ENCODE results near the gene ZCCHC7.

Gene ZCCHC7

DNA sequence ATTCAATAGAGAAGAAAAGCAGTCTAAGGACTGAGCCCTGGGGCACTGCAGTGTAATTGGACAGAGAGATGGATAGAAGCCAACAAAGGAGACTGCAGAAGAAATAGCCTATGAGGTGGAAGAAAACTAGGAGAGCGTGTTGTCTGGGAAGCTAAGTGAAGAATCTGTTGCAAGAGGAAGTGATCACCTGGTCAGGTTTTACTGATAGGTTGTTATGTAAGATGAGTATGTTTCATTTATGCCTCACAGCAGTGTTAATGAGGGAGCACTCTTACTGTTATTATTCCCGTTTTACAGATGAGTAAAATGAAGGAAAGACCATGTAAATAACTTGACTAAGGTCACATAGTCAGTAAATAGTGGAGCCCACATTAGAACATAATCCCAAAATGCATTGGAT is 222.1 kb downstream of the ZCCHC7 start:
- no peak for DNase-seq

DNA sequence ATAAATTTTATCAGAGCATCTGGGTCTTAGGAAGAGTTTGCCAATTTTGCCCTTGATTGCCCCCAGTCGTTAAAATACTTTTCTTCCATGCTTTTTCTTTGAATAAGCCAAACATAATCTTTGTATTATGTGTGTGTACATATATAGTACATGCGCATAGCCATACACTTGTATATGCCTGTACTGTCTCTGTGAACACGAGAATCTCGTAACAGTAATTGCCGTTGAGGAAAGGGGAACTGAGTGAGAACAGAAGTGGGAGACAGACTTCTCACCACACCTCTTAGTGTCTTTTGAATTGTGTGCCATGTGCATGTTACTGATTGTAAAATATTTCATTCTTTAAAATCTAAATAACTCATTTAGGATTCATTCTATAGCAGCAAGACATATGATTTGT is 222.5 kb downstream of the ZCCHC7 start:
- no peak for DNase-seq

DNA sequence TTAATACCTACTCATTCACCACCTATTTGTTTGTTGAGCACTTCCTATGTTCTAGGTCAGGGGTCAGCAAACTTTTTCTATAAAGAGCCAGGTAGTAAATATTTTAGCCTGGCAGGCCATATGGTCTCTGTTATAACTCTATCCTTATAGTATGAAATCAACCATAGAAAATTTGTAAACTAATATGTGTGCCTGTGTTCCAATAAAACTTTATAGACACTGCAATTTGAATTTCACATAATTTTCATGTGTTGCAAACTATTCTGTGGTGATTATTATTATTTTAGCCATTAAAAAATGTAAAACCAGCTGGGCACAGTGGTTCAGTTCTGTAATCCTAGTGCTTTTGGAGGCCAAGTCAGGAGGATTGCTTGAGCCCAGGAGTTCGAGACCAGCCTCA is 223.3 kb downstream of the ZCCHC7 start:
- no peak for DNase-seq

DNA sequence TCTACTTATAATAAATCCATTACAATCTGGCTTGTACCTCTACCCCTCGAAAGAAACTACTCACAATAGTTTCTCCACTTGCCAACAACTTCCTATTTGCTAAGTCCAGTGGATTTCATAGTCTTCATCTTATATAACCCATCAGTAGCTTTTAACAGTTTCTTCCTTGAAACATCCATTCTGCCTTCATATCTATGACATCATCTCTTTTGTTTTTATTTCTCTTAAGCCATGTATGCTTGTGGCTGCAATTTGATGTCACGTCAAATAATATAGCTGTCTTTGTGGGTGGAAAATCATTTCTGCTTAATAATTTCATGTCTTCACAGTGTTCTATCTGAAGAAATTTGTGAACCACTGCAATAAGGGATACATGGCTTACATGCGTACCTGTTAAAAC is 224.7 kb downstream of the ZCCHC7 start:
- DNase-seq, result no peak

DNA sequence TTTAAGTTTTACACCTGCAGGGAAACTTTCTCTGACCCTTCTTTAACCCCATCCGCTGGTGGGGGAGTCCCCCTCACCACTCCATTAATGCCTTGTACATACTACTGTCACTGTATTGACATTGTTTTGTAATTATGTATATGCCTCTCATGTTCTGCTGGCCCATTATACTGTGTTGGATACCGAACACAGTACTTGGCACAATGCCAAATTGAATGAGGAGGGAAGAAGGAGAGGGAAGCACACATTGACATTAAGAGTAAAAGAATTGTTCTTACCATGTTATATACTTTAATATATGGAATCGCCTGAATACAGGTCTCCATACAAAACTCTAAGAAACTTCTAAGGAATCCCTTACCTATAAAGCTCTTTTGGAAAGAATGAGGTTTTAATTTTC is 228.5 kb downstream of the ZCCHC7 start:
- no peak for DNase-seq

DNA sequence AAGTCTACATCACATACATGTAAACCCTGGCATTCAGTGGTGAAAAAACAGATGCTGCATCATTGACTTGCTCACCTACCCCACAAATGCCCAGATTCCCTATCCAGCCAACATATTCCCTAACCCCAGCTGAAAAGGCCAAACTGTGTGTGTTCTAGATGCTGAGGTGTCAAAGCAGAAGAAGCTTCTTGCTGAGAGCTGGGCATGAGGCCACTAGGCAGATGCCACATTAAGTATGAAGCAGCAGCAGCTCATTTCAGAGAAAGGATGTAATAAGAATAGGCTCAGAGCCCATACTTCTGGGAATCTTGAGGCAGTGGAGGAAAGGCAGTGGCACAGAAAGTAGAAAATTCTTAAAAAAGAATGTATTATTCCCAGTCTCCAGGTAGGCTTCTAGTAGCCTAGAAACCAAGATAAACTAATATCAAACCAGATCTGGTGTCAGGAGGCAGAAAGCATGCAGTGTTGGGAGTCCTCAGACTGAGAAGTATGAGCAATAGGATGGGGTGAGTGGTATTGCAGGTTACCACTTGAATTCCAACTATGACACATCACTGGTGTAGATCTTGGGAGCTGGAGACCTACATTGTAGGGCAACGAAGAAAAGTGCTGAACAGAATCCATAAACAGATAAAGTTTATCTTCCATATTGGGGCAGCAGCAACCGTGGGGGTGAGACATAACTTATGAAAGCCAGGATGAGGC is 230.3 kb downstream of the ZCCHC7 start:
- DNase-seq, result no peak

DNA sequence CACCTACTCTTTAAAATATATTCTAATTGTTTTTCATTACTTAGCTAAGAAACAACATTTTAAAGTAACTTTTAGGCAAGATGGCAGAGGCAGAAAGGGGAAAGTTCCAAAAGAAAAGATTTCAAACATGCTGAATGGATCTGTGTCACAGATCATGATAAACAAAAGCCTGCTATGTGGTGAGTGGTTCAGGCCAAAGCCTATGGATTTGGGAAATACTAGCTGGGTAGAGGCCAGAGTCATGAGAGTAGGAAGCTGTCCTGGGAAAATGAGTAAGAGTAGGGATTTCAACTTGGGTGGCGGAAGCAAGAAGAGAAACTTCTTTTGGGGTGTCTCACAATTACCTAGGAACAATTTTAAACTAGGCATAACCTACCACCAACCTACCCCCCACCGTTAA is 233.4 kb downstream of the ZCCHC7 start:
- DNase-seq, result no peak

DNA sequence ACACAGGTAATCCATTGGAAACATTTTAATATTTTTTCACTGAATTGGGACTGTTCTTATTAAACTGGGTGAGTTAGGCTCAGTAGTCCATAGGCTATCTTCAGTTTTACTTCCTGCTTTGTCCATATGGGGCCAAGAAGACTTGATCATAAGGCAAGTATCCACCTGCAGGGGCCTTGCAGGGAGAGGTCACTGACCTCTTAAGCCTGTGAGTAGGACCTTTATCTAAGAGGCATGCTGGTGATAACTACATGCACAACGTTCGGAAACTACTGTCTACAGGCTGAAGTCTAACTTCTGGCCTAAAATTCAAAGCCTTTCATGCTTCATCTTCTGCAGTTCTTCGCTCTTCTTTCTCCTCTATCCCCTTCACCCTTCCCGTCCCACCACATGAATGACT is 242.1 kb downstream of the ZCCHC7 start:
- no peak for DNase-seq

DNA sequence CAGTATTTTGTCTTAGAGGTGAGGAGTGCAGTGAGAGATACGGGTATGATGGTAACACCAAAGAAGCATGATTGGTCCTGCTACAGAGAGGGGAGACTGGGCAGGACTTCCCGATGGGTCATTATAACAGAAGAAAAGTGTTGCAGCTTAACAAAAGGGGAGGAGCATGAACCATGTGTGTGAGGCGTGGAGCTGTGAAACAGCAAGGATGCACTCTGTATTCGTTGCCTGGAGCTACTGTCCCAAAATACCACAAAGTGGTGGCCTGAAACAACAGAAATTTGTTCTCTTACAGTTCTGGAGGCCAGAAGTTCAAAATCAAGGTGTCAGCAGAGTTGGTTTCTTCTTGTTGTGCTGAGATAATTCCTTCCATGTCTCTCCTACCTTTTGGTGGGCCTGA is 242.8 kb downstream of the ZCCHC7 start:
- DNase-seq, result no peak

DNA sequence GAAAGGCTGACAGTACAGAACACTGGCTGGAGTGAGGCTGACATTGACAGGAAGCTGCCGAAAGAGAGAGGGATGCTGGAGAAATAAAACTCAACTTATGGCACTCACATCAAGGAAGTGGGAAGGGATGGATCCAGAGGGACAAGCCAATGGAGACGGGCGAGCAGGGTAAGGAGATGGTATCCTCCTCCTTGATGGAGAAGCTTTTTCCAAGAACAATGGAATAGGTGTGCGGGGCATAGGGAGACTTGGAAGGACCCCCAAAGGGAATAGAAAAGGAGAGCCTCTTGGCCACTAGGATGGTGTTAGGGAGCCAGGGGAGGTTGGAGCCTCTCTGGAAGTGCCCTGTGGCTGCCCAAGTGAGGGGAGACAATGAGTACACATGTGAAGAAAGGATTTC is 243.8 kb downstream of the ZCCHC7 start:
- DNase-seq, result no peak

DNA sequence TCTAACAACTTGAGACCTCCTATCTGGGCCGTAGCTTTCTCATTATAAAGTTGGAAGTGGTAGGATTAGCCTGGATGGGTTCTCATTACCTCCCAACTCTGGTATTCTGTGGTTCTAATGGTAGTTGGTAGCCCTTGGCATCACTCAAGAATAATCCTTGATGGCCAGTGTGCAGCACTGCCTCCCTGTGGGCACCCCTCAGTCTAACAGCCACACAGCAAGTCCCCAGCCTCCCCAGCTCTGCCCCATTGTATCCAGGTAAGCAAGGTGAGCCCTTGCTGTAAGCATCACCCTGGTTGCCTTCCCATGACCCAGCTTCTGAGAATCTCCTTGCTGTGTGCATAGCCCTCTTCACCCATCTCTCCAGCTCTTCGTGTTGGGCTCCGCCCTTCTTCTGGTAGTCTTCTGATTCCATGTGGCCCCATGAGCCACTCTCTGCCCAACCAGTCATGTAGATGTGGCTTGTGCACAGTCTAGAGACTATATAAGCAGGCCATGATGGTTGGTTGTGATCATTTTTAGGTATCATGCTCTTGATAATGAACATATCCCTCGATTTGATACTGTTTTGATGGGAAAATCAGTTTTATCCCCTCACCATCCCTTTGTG is 244.5 kb downstream of the ZCCHC7 start:
- peak; percentile 36 for DNase-seq

DNA sequence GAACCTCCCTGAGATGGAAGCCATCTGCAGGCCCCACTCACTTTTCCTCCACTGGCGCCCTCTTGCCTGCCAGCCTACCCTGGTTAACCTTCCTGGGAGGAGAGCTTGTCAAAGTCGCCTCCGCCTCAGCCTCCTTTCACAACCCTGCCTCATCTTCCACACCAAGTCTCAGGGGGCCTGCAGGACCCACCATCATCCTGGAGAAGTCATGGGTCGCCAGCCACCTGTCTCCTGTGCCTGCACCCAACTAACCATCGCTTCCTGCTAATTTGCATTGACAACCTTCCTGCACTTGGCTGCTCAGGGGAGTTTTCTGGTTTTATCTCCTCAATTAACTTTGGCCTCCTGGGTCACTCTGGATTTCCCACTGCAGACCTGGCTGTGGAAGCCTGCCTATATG is 249.3 kb downstream of the ZCCHC7 start:
- no peak for DNase-seq

DNA sequence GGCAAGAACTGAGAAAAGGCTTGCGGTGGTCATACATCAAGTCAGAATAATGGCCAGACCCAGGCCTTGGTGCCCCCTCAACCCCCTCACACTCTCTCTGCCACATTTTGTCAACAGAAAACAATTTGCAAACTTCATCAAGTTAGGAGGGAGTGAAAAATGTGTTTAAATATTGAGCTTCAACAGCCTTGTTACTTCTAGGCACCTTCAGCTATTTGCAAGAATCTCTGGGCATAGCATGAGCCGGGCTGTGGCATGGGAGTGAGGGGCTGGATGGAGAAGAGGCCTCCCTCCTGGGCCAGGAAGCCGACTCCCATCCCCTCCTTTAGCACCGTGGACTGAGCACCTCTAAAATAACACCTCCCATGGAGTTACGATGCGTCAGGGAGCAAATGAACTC is 249.9 kb downstream of the ZCCHC7 start:
- DNase-seq, result no peak

DNA sequence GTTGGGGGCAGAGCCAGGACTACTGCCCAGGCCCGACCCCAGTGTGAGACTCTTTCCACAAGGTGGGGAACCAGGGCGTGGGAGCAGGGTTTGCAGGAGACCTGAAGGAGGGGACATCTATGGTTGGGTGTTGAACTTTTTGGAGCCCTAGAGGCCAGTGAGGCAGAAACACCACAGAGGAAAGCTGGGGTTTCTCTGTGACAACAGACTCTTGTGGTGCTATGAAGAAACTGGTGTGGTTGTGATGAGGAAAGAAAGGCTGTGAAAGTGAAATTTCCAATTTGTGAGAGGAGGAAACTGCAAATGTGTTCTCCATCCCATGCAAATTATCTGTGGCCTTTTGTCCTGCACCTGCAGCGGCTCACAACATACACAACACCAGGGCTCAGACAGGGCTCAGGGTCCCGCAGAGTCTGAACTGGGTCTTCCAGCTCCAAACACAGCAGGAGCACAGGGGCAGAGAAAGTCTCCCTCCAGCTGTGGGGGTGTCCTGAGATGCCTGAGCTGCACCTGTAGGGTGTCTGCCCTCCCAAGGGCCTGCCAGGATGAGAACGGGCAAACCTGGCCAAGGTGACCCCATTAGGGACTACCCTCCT is 250.7 kb downstream of the ZCCHC7 start:
- no peak for DNase-seq

DNA sequence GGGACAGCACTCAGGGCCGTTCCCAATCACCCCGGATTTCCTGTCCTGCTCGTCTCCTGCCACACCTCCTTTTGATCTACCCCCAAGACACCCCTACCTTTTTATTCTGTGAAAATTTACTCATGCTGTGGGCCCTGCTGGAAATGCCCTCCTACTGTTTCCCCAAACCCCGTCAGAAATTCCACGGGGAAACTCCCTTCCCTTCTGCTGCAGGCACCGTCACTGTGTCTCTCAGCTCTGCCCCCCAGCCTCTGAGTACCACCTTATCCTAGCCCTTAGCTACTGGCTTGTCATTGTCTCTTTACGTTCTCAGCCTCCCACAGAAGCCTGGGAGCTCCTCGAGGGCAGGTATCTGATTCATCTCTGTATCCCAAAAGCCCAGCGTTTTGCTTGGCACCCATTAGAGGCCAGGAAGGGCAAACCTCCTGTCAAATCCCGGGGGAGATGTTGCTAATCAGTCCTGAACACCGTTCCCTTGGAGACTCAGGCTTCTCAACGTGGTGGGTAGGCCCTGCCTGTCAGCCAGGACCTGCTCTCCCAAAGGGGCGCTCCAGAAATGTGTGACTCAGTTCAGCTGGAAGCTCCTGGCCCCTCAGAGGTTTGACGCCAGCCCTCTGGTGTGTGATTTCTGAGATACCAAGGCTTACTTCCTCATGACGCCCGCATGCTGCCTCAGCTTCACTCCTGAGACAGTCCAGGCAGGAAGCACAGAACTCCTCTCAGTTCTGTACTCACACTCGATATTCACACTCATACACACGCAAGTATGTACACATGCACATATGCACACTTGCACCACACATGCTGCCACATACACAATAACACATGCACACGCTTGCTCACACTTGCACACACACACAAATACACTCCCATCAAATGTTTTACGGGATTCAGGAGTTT is 251.4 kb downstream of the ZCCHC7 start:
- DNase-seq, result no peak

DNA sequence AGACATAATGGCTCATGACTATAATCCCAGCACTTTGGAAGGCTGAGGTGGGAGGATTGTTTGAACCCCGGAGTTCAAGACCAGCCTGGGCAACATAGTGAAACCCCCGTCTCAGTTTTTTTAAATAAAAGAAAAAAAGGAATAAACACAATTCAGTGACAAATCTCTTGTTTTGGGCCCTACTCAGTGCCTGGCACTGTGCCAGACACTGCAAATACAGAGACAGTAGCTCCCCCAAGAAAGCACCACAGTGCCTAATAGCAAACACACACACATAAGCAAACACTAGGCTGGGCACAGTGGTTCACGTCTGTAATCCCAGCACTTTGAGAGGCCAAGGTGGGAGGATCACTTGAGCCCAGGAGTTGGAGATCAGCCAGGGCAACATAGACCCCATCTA is 252.5 kb downstream of the ZCCHC7 start:
- DNase-seq, result no peak

DNA sequence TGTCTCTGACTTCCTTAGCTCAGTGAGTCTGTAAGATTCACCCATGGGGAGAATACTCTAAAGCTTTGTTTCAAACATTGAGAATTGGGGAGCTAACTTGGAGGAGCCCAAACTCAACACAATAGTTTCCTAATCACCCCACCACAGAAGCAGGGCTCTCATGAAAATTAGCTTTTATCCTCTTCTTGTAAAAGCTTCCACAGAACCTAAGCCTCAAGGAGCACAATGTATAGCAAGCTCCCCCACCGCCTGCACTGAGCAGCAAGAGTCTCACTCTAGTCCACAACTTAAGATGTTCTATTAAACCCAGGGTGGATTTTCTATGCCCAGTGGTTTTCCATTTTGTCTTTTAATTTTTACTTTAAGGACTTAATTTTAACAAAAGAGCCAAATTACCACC is 253.2 kb downstream of the ZCCHC7 start:
- DNase-seq, result no peak

DNA sequence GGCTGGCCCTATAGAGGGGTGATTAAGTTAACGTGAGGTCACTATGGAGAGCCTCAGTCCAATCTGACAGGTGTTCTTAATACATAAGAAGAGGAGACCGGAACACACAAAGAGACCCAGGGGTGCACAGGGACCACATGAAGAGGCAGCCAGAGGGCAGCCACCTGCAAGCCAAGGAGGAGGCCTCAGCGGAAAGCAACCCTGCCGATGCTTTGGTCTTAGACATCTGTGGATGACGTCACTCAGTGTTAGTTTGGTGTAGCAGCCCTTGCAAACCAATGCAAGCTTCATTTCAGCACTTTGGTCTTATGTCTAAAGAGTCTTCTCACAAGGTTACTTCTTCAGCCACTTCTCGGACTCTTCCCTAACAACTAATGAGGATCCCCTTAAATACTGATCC is 254.5 kb downstream of the ZCCHC7 start:
- no peak for DNase-seq

DNA sequence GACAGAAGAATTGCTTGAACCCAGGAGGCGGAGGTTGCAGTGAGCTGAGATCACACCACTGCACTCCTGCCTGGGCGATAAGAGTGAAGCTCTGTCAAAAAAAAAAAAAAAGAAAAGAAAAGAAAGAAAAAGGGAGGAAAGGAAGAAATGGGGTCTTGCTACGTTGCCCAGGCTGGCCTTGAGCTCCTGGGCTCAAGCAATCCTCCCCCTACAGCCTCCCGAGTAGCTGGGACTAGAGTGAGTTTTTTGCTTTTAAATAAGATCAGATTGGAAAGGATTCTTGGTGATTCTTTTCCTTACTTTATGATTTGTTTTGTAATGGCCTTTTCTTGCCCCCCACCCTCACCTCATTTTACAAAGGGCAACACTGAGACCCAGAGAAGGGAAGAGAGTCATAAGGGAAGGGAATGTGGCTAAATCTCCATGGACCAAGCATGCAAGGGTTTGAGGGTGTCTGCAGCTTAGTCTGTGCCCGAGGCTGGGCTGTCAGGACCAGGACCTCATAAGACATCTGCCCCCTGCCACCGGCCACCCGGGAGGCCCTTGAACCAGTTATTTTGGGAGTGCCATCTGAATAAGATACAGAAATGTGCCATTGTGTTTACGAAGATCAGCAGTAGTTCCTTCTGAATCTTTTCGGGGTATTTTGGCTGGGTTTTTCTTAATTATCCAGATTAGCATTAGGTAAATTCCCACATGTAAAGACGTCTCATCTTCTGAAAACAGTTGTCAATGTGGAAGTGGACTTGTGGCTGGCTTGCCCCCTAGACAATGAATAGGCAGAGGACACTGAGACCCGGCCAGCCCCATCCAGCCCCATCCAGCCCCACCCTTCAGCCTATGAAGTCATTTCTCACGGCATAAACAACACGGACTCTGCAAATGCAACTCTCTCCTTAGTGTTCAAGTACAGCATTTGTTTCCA is 257.6 kb downstream of the ZCCHC7 start:
- DNase-seq, result no peak

DNA sequence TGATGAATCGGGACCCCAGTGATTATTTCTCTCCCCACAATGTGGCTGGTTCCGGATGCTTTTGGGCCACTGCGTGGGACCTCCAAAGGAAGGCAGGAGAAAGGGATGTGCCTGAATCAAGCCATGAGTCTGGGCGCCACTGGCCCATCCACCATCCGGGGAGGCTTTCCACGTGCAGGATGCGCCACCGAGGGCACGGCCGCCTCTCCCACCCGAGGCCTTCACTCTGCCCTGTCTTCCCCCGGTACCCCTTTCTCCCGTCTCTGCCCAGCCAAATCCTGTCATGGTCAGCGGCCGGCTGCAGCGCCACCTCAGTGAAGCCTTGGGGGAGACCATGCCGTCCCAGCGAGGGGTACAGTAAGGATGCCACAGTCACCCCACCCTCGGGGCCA is 258.2 kb downstream of the ZCCHC7 start:
- DNase-seq, result no peak

DNA sequence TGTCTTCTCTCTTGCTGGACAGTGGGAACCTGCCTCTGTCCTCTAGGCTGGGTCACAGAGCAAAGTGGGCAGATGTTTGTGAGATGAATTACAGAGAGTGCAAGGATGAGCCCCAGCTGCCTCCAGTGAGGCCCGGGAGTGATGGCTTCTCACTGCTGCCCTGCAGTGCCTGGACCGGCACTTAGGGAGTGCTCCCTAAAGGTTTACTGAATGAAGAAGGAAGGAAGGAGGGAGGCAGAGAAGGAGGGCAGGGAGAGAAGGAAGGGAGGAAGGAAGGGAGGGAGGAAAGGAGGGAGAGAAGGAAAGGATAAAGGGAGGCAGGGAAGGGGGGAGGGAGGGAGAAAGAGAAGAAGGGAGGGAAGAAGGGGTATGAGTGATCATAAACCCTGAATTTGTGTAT is 259.5 kb downstream of the ZCCHC7 start:
- DNase-seq, result no peak

DNA sequence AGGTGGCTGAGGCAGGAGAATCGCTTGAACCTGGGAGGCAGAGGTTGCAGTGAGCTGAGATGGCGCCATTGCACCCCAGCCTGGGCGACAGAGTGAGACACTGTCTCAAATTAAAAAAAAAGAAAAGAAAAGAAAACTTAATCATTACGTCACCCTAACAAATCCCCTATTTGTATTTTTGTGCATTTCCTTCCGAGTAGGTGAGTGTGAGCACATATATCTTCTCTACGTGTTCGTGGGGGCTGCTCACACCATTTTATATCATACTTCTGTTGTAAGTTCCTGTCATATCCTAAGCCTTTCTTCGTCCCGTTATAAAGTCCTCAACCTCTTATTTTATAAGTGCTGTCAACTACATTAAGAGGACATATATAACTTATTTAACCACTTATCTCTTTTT is 260.2 kb downstream of the ZCCHC7 start:
- no peak for DNase-seq
